Lower lobe of right lung (tissue), 2 donors: ENCODE measurements around the gene GSTP1. TPM values are rescaled to one million over a fixed set of nuclear protein-coding genes. Genes with fewer than 3 reads are reported as not detected.
A peak's percentile ranks its signal among the peaks of the same experiment; 100 is the strongest.

ENCODE experiments used
- ATAC-seq, 2 donors: fragments of 200-7000 bp; cut with Tn5 transposase; one replicate each; pipeline ENCODE4 v1.9.1; 2020 to 2022; ENCODE audit warnings: mild to moderate bottlenecking in 2 of 2, moderate library complexity in 2 of 2
- DNase-seq: peaks from one replicate; pipeline ENCODE4 v3.0.0-alpha.2; 2020
- H3K27ac ChIP-seq: fragments of 200-600 bp; one replicate; pipeline ENCODE4 v1.8.0; 2022
- H3K27me3 ChIP-seq: fragments of 200-600 bp; one replicate; pipeline ENCODE4 v1.8.0; 2022; ENCODE audit warnings: low read depth
- H3K36me3 ChIP-seq: fragments of 200-600 bp; one replicate; pipeline ENCODE4 v1.8.0; 2022; ENCODE audit warnings: mild to moderate bottlenecking
- H3K4me1 ChIP-seq: fragments of 200-600 bp; one replicate; pipeline ENCODE4 v1.8.0; 2022
- H3K4me3 ChIP-seq: fragments of 200-600 bp; one replicate; pipeline ENCODE4 v1.8.0; 2022; ENCODE audit warnings: mild to moderate bottlenecking
- H3K9me3 ChIP-seq: fragments of 200-600 bp; one replicate; pipeline ENCODE4 v1.8.0; 2022
- CTCF ChIP-seq: fragments of 200-600 bp; IDR thresholded peaks from one replicate; pipeline ENCODE4 v1.8.0; 2022; ENCODE audit warnings: antibody characterized with exemption, mild to moderate bottlenecking
- intact Hi-C: fragments of 100-400 bp; cut with DNase I; formaldehyde crosslinking; loops from one replicate; pipeline ENCODE4 v1.11.0; 2022
- total RNA-seq: library from RNA; stranded (reverse); fragmentation: NEBNext Ultra II Directional; extraction: Animal tissue kit (Norgen Biotek cat#: 25700); gene quantifications from one replicate; pipeline ENCODE4 v1.2.1, GENCODE V29; 2021
- donor health status: DM: no; HTN: yes; CAD: no; lungs with severe emphysema.

Gene GSTP1
- total RNA-seq, 1 donor from 2014 or later = 677 TPM

DNA sequence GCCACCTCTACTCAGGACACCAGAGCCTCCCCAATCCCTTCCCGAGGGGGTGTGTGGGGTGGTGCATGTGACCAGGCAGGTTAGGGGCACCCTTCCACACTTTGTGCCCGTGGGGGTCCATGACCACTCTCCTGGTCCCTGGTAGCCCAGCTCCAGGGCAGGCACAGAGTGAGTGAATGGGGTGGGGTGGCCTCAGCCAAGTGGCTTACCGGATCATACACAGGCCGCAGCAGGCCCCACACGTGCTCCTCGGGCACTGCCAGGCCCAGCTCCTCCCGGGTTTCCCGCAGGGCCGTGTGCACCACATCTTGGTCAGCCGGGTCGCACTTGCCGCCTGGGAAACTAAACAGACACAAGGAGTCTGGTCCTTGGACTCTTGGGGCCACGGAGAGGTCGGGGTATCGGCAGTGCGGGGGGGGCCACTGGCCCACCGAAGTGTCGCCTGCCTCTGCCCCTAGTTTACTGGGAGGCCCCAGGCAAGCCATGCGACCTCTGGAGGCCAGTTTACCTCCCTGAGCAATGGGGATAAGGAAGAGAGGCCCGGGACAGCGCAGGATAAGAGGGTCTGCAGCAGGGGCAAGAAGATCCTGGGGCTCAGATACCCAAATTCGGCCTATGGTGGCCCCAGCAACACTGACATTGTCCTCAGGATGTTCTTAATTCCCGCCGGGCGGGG, 45.2 kb downstream of the GSTP1 start:
- ATAC-seq (no peak), DNase-seq (peak; percentile 51)
- no peaks in the 10 kb centered on the region for H3K9me3 ChIP-seq
- intact Hi-C loops = no loop called here
- peak overlapping the region; percentile 87 for H3K27ac ChIP-seq
- H3K4me1 ChIP-seq = peaks cover 14% of the 10 kb centered on the region
- peak overlapping the region; percentile 80 for H3K4me3 ChIP-seq
- TF ChIP-seq CTCF = no peak
- H3K27me3 ChIP-seq = no peaks in the 10 kb centered on the region
- H3K36me3 ChIP-seq = no peaks in the 10 kb centered on the region

GRCh38 chr11:67629386-67630227, 46.0 kb downstream of the GSTP1 start, which contains the start of gene NUDT8:
Gene NUDT8, minus strand, starts transcription at chr11:67629937. Its CDS starts 26 bp downstream, at chr11:67629911.
- H3K4me1 ChIP-seq = peaks cover 14% of the 10 kb centered on the region
- no peaks in the 10 kb centered on the region for H3K36me3 ChIP-seq
- H3K27ac ChIP-seq = peak within 1 kb of the TSS; percentile 87
- peak; percentile 78 to 84 for ATAC-seq
- TF ChIP-seq CTCF = peak; percentile 90
- intact Hi-C loops = no loop called here
- no peaks in the 10 kb centered on the region for H3K9me3 ChIP-seq
- peak within 1 kb of the TSS; percentile 80 for H3K4me3 ChIP-seq
- DNase-seq = peak; percentile 91
- no peaks in the 10 kb centered on the region for H3K27me3 ChIP-seq

DNA sequence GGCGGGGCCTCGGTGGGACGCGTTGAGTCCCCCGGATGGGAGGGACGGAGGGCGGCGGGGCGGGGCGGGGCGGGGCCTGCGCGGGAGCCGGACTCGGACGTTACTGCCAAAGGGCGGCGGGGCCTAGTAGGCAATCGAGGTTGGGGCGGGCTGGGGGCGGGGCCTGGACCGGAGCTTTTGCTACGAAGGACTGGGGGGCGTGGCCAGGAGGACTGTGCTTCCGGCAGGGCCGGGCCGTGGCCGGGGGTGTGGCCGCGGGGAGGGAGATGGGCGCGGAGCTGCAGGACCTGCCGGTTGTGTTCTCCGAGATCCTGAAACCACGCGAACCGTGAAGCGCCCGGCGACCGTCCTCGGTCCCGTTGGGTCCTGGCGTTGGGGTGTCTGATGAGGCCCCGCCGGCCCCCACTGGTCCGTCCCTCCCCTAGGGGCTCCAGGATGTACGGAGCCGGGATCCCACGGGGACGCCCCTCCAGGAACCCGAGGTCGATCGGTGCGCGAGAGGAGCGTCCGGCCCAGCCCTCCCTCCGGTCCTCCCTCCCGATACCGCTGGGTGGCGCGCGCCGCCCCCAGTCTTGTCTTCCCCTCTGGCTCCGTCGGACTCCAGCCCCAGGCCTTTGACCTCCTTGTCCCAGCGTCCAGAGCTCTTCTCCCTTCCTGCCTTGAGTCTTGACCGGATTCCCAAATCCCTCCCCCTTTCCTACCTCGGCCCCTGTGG, 46.8 kb downstream of the GSTP1 start:
- ATAC-seq (peak; percentile 93 to 95), DNase-seq (peak; percentile 99)
- H3K9me3 ChIP-seq = no peaks in the 10 kb centered on the region
- H3K27ac ChIP-seq = peak overlapping the region; percentile 87
- peaks cover 8% of the 10 kb centered on the region for H3K27me3 ChIP-seq
- H3K4me3 ChIP-seq = peak overlapping the region; percentile 80
- intact Hi-C loops = no loop called here
- no peaks in the 10 kb centered on the region for H3K36me3 ChIP-seq
- peak; percentile 66 for TF ChIP-seq CTCF
- H3K4me1 ChIP-seq = peaks cover 14% of the 10 kb centered on the region

- Histone ChIP-seq H3K4me1 (peaks cover 14% of the 10 kb centered on the region), H3K27ac (peak overlapping the region; percentile 87), H3K9me3 (no peaks in the 10 kb centered on the region), H3K36me3 (no peaks in the 10 kb centered on the region), H3K4me3 (peak overlapping the region; percentile 80), H3K27me3 (peaks cover 8% of the 10 kb centered on the region)
- ATAC-seq (no peak), DNase-seq (no peak)
- intact Hi-C loops = no loop called here
- no peak for TF ChIP-seq CTCF
Measured at GRCh38 chr11:67630943-67631331, 47.3 kb downstream of the GSTP1 start.

DNA sequence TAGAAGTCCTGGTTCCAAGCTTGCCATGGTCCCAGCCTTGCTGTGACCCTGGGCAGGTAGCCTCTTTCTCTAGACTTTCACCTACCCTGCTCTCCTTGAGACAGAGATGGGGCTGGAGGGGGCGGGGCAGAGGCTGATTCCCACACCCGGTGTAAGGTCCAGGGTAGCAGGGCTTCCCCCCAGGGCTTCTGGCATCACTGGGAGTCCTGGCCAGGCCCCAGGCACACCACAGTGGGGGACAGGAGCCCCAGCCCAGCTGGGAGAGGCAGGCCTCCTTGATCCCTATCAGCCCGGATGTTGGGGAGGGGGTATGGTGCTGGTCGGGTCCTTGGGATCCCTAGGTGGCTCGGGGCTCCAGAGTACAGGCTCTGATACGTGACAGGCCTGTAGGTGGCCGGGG, 47.8 kb downstream of the GSTP1 start:
- intact Hi-C loops = no loop called here
- Histone ChIP-seq H3K4me1 (peaks cover 14% of the 10 kb centered on the region), H3K36me3 (no peaks in the 10 kb centered on the region), H3K27me3 (peaks cover 8% of the 10 kb centered on the region), H3K9me3 (no peaks in the 10 kb centered on the region), H3K4me3 (no peak overlapping the region), H3K27ac (no peak overlapping the region)
- ATAC-seq (no peak), DNase-seq (peak; percentile 52)
- no peak for TF ChIP-seq CTCF
